Stimulated activated naive B cell treated with anti-CD40 and anti-IgM and Interleukin-4, amounts not matched to agents 10 μg/mL and 1 μg/mL and 100 μg/mL, for 72 hours (primary cell): ENCODE data around the gene HIPK1.

Experiments used
- ATAC-seq, 2 donors: fragments of 150-1000 bp; cut with Tn5 transposase; replicated peaks; 2 replicates each; pipeline ENCODE4 v1.10.0; 2021; ENCODE audit warnings: moderate library complexity in 1 of 2
- DNase-seq: peaks from one replicate; pipeline ENCODE4 v3.0.0; 2021
- H3K27ac Mint-ChIP-seq: one replicate; pipeline ENCODE4 v1.8.0; 2022; ENCODE audit warnings: mild to moderate bottlenecking, mixed read lengths
- H3K27me3 Mint-ChIP-seq, 2 donors: one replicate each; pipeline ENCODE4 v1.8.0; 2022; ENCODE audit warnings: mixed read lengths in 2 of 2
- H3K36me3 Mint-ChIP-seq, 2 donors: one replicate each; pipeline ENCODE4 v1.8.0; 2022; ENCODE audit warnings: mixed read lengths in 2 of 2, mild to moderate bottlenecking in 1 of 2
- H3K4me1 Mint-ChIP-seq, 2 donors: one replicate each; pipeline ENCODE4 v1.8.0; 2022; ENCODE audit warnings: mixed read lengths in 2 of 2, mild to moderate bottlenecking in 1 of 2
- H3K4me3 Mint-ChIP-seq, 2 donors: one replicate each; pipeline ENCODE4 v1.8.0; 2022; ENCODE audit warnings: mild to moderate bottlenecking in 2 of 2, mixed read lengths in 2 of 2, moderate library complexity in 1 of 2
- H3K9me3 Mint-ChIP-seq, 2 donors: one replicate each; pipeline ENCODE4 v1.8.0; 2022; ENCODE audit warnings: mixed read lengths in 2 of 2, mild to moderate bottlenecking in 1 of 2

Gene HIPK1

GRCh38 chr1:113928941-113929749, at the start of gene HIPK1:
TSS of gene HIPK1 (plus strand) at chr1:113929324.
- Mint-ChIP-seq H3K27me3 (no peaks in the 10 kb centered on the region), H3K27ac (peak within 1 kb of the TSS; percentile 100), H3K4me3 (peak within 1 kb of the TSS; percentile 98 to 99), H3K36me3 (peaks cover 8% of the 10 kb centered on the region in 2 donors), H3K9me3 (no peaks in the 10 kb centered on the region), H3K4me1 (peaks cover 33 to 54% of the 10 kb centered on the region in 2 donors)
- peak; percentile 74 to 82 for ATAC-seq
- DNase-seq, result peak; percentile 89

- ATAC-seq (no peak), DNase-seq (no peak)
- Mint-ChIP-seq H3K27ac (no peak overlapping the region), H3K36me3 (peaks cover 4 to 6% of the 10 kb centered on the region in 2 donors), H3K4me1 (peaks cover 12 to 27% of the 10 kb centered on the region in 2 donors), H3K9me3 (no peaks in the 10 kb centered on the region), H3K27me3 (no peaks in the 10 kb centered on the region), H3K4me3 (no peak overlapping the region)
Measured at GRCh38 chr1:113879739-113880038, 49.4 kb upstream of the HIPK1 start.

- peaks cover 8 to 11% of the 10 kb centered on the region in 2 donors for H3K36me3 Mint-ChIP-seq
- H3K27me3 Mint-ChIP-seq, result no peaks in the 10 kb centered on the region
- H3K9me3 Mint-ChIP-seq, result no peaks in the 10 kb centered on the region
- DNase-seq (no peak), ATAC-seq (no peak)
- no peak overlapping the region for H3K27ac Mint-ChIP-seq
- H3K4me1 Mint-ChIP-seq, result peaks cover 4 to 12% of the 10 kb centered on the region in 2 donors
- no peak overlapping the region for H3K4me3 Mint-ChIP-seq
Measured at GRCh38 chr1:113881661-113882060, 47.5 kb upstream of the HIPK1 start.

- no peaks in the 10 kb centered on the region for H3K9me3 Mint-ChIP-seq
- H3K27ac Mint-ChIP-seq, result no peak overlapping the region
Measured at GRCh38 chr1:113886417-113887401, 42.4 kb upstream of the HIPK1 start.

GRCh38 chr1:113887402-113888175, 41.5 kb upstream of the HIPK1 start, which contains the start of gene BCL2L15:
TSS of gene BCL2L15 (minus strand) at chr1:113887581. CDS start at chr1:113887375, 206 bp downstream.
- Mint-ChIP-seq H3K4me1 (peaks cover 4 to 12% of the 10 kb centered on the region in 2 donors), H3K4me3 (no peak within 1 kb of the TSS), H3K27me3 (no peaks in the 10 kb centered on the region), H3K27ac (no peak within 1 kb of the TSS), H3K36me3 (peaks cover 17 to 30% of the 10 kb centered on the region in 2 donors), H3K9me3 (no peaks in the 10 kb centered on the region)
- DNase-seq (no peak), ATAC-seq (no peak)

More at GRCh38 chr1:113886417-113887401, 42.4 kb upstream of the HIPK1 start:
- no peak for DNase-seq
- no peak for ATAC-seq
- Mint-ChIP-seq H3K4me1 (peaks cover 4 to 12% of the 10 kb centered on the region in 2 donors), H3K4me3 (no peak overlapping the region), H3K27me3 (no peaks in the 10 kb centered on the region), H3K36me3 (peaks cover 12 to 27% of the 10 kb centered on the region in 2 donors)

- Mint-ChIP-seq H3K9me3 (no peaks in the 10 kb centered on the region), H3K36me3 (peaks cover 25 to 30% of the 10 kb centered on the region in 2 donors), H3K4me1 (no peaks in the 10 kb centered on the region), H3K4me3 (no peak overlapping the region), H3K27ac (no peak overlapping the region), H3K27me3 (no peaks in the 10 kb centered on the region)
- ATAC-seq (no peak), DNase-seq (no peak)
Measured at GRCh38 chr1:113890816-113891215, 38.3 kb upstream of the HIPK1 start.

GRCh38 chr1:113891631-113892220, 37.4 kb upstream of the HIPK1 start:
- Mint-ChIP-seq H3K27me3 (no peaks in the 10 kb centered on the region), H3K9me3 (no peaks in the 10 kb centered on the region), H3K36me3 (peaks cover 24 to 35% of the 10 kb centered on the region in 2 donors), H3K27ac (no peak overlapping the region), H3K4me3 (no peak overlapping the region), H3K4me1 (no peaks in the 10 kb centered on the region)
- no peak for DNase-seq
- no peak for ATAC-seq

GRCh38 chr1:113893267-113893666, 35.9 kb upstream of the HIPK1 start:
- Mint-ChIP-seq H3K27me3 (no peaks in the 10 kb centered on the region), H3K4me3 (no peak overlapping the region), H3K4me1 (no peaks in the 10 kb centered on the region), H3K27ac (no peak overlapping the region), H3K36me3 (peaks cover 20 to 38% of the 10 kb centered on the region in 2 donors), H3K9me3 (no peaks in the 10 kb centered on the region)
- ATAC-seq, result no peak
- DNase-seq, result no peak

GRCh38 chr1:113895098-113895497, 34.0 kb upstream of the HIPK1 start:
- ATAC-seq (no peak), DNase-seq (no peak)
- H3K27ac Mint-ChIP-seq, result no peak overlapping the region
- H3K36me3 Mint-ChIP-seq, result peaks cover 35 to 45% of the 10 kb centered on the region in 2 donors
- no peak overlapping the region for H3K4me3 Mint-ChIP-seq
- H3K27me3 Mint-ChIP-seq, result no peaks in the 10 kb centered on the region
- no peaks in the 10 kb centered on the region for H3K9me3 Mint-ChIP-seq
- H3K4me1 Mint-ChIP-seq, result peaks cover 4 to 6% of the 10 kb centered on the region in 2 donors

- Mint-ChIP-seq H3K27ac (no peak overlapping the region), H3K27me3 (no peaks in the 10 kb centered on the region), H3K9me3 (no peaks in the 10 kb centered on the region), H3K4me3 (no peak overlapping the region), H3K4me1 (peaks cover 4 to 6% of the 10 kb centered on the region in 2 donors), H3K36me3 (peaks cover 42 to 48% of the 10 kb centered on the region in 2 donors)
- ATAC-seq (no peak), DNase-seq (no peak)
Measured at GRCh38 chr1:113895961-113896360, 33.2 kb upstream of the HIPK1 start.

GRCh38 chr1:113898241-113898814, 30.8 kb upstream of the HIPK1 start:
- no peak for ATAC-seq
- Mint-ChIP-seq H3K27ac (no peak overlapping the region), H3K27me3 (no peaks in the 10 kb centered on the region), H3K9me3 (no peaks in the 10 kb centered on the region), H3K4me3 (no peak overlapping the region), H3K36me3 (peaks cover 47 to 50% of the 10 kb centered on the region in 2 donors), H3K4me1 (peaks cover 14 to 26% of the 10 kb centered on the region in 2 donors)
- no peak for DNase-seq

GRCh38 chr1:113899111-113899510, 30.0 kb upstream of the HIPK1 start:
- ATAC-seq (no peak), DNase-seq (no peak)
- Mint-ChIP-seq H3K36me3 (peaks cover 41 to 46% of the 10 kb centered on the region in 2 donors), H3K4me3 (no peak overlapping the region), H3K4me1 (peaks cover 18 to 34% of the 10 kb centered on the region in 2 donors), H3K9me3 (no peaks in the 10 kb centered on the region), H3K27ac (no peak overlapping the region), H3K27me3 (no peaks in the 10 kb centered on the region)

GRCh38 chr1:113901191-113901590, 27.9 kb upstream of the HIPK1 start:
- Mint-ChIP-seq H3K4me1 (peaks cover 21 to 36% of the 10 kb centered on the region in 2 donors), H3K27me3 (no peaks in the 10 kb centered on the region), H3K27ac (no peak overlapping the region), H3K9me3 (no peaks in the 10 kb centered on the region), H3K4me3 (no peak overlapping the region), H3K36me3 (peaks cover 33 to 39% of the 10 kb centered on the region in 2 donors)
- ATAC-seq (no peak), DNase-seq (no peak)
